CD4-positive, alpha-beta T cell (primary cell): ENCODE results near the gene PLXNB3. TPM values are rescaled to one million over a fixed set of nuclear protein-coding genes. Genes with fewer than 3 reads are reported as not detected.

Experiments used
- ATAC-seq: fragments of 200-7000 bp; cut with Tn5 transposase; one replicate; pipeline ENCODE4 v1.10.0; 2022; ENCODE audit warnings: mild to moderate bottlenecking; ENCODE audit not compliant: poor library complexity
- CTCF ChIA-PET: fragments of 350-600 bp; sonication (Branson Sonifier 250); formaldehyde crosslinking; loops from one replicate; lab custom pipeline; 2021; ENCODE audit warnings: antibody characterized with exemption, inconsistent platforms; lab: Charles Lee
- POLR2A ChIA-PET: fragments of 350-600 bp; sonication (Branson Sonifier 250); formaldehyde crosslinking; loops from one replicate; lab custom pipeline; 2021; ENCODE audit warnings: antibody characterized with exemption, inconsistent platforms; lab: Charles Lee
- DNase-seq, 14 experiments: peaks; one replicate each; pipeline ENCODE4 v3.0.0-alpha.2; 2013 to 2020; ENCODE audit warnings: mixed read lengths in 2 of 14
- H3K27ac ChIP-seq, 2 donors: one replicate each; pipeline versions ENCODE4 v1.5.1 to v1.7.0; 2013; ENCODE audit warnings: low read length in 2 of 2, low read depth in 1 of 2, mild to moderate bottlenecking in 1 of 2
- H3K27me3 ChIP-seq, 2 experiments: 1 replicate in 1 of 2; 2 replicates in 1 of 2; pipeline versions ENCODE4 v1.6.1 to v1.7.0; 2013; ENCODE audit warnings: low read length in 2 of 2, control low read depth in 1 of 2, mild to moderate bottlenecking in 1 of 2, moderate library complexity in 1 of 2; ENCODE audit not compliant: insufficient read depth in 2 of 2, control insufficient read depth in 1 of 2
- H3K36me3 ChIP-seq: one replicate; pipeline ENCODE4 v1.6.1; 2013; ENCODE audit warnings: low read length, control low read depth; ENCODE audit not compliant: insufficient read depth
- H3K4me1 ChIP-seq: one replicate; pipeline ENCODE4 v1.6.1; 2013; ENCODE audit warnings: low read length, control low read depth; ENCODE audit not compliant: insufficient read depth
- H3K4me3 ChIP-seq: one replicate; pipeline ENCODE4 v1.5.1; 2013; ENCODE audit warnings: mild to moderate bottlenecking, low read length, moderate library complexity
- H3K9me3 ChIP-seq, 2 experiments: 1 replicate in 1 of 2; 2 replicates in 1 of 2; pipeline versions ENCODE4 v1.6.1 to v1.7.0; 2013; ENCODE audit warnings: low read length in 2 of 2, mild to moderate bottlenecking in 2 of 2, control low read depth in 1 of 2, moderate library complexity in 1 of 2; ENCODE audit not compliant: control insufficient read depth in 1 of 2, insufficient read depth in 1 of 2
- H3K27ac Mint-ChIP-seq: one replicate; pipeline ENCODE4 v1.8.0; 2020; ENCODE audit warnings: mixed read lengths
- H3K27me3 Mint-ChIP-seq: one replicate; pipeline ENCODE4 v1.8.0; 2021; ENCODE audit warnings: mixed read lengths
- H3K36me3 Mint-ChIP-seq: one replicate; pipeline ENCODE4 v1.8.0; 2021; ENCODE audit warnings: low read depth, mixed read lengths
- H3K4me1 Mint-ChIP-seq: one replicate; pipeline ENCODE4 v1.8.0; 2021; ENCODE audit warnings: low read depth, mixed read lengths
- H3K4me3 Mint-ChIP-seq: one replicate; pipeline ENCODE4 v1.8.0; 2020; ENCODE audit warnings: mild to moderate bottlenecking, mixed read lengths
- H3K9me3 Mint-ChIP-seq: one replicate; pipeline ENCODE4 v1.8.0; 2020; ENCODE audit warnings: mixed read lengths
- CTCF ChIP-seq: fragments of 200-600 bp; IDR thresholded peaks from one replicate; pipeline ENCODE4 v1.8.0; 2022; ENCODE audit warnings: antibody characterized with exemption, mild to moderate bottlenecking
- intact Hi-C, 2 experiments: fragments of 100-400 bp; cut with DNase I in 1 of 2; cut with micrococcal nuclease in 1 of 2; formaldehyde crosslinking; loops; one replicate each; pipeline versions ENCODE4 v1.15.1 to v1.9.0; 2023 to 2025; cut with DNase I, micrococcal nuclease
- total RNA-seq, 174 experiments: library from RNA in 2 of 174; stranded (reverse) in 2 of 174; gene quantifications; one replicate each; pipeline ENCODE4 v1.2.3 and lab custom pipeline; 2021 to 2026

The PLXNB3 gene
- total RNA-seq, 2 experiments from 2014 or later = not detected

- TF ChIP-seq CTCF = no peak
- Mint-ChIP-seq H3K9me3 (no peaks in the 10 kb centered on the region), H3K36me3 (no peaks in the 10 kb centered on the region), H3K4me3 (no peak overlapping the region), H3K27me3 (no peaks in the 10 kb centered on the region), H3K4me1 (no peaks in the 10 kb centered on the region), H3K27ac (no peak overlapping the region)
- intact Hi-C loops = loop anchor here in 1 of 2 experiments (10.0 kb wide), 1 partner anchor 50 kb away; no protein-coding TSS in a partner anchor
- Histone ChIP-seq H3K27ac (no peak overlapping the region), H3K36me3 (no peaks in the 10 kb centered on the region), H3K4me3 (no peak overlapping the region), H3K4me1 (no peaks in the 10 kb centered on the region), H3K27me3 (no peaks in the 10 kb centered on the region), H3K9me3 (no peaks in the 10 kb centered on the region)
- DNase-seq (no peak), ATAC-seq (no peak)
- ChIA-PET POLR2A (no interaction called here), CTCF (no interaction called here)
Observed at GRCh38 chrX:153804621-153805020, 40.6 kb downstream of the PLXNB3 start.

GRCh38 chrX:153805436-153805835 lies 41.4 kb downstream of the PLXNB3 start:
- CTCF ChIA-PET = no interaction called here
- POLR2A ChIA-PET = no interaction called here
- Mint-ChIP-seq H3K36me3 (no peaks in the 10 kb centered on the region), H3K27me3 (no peaks in the 10 kb centered on the region), H3K4me3 (no peak overlapping the region), H3K9me3 (no peaks in the 10 kb centered on the region), H3K4me1 (no peaks in the 10 kb centered on the region), H3K27ac (no peak overlapping the region)
- intact Hi-C loops = loop anchor here in 1 of 2 experiments (10.0 kb wide), 1 partner anchor 49 kb away; no protein-coding TSS in a partner anchor
- DNase-seq = no peak
- H3K27me3 ChIP-seq = no peaks in the 10 kb centered on the region
- no peak overlapping the region for H3K27ac ChIP-seq
- no peak for ATAC-seq
- no peak overlapping the region for H3K4me3 ChIP-seq
- no peaks in the 10 kb centered on the region for H3K9me3 ChIP-seq
- no peaks in the 10 kb centered on the region for H3K4me1 ChIP-seq
- H3K36me3 ChIP-seq = no peaks in the 10 kb centered on the region
- TF ChIP-seq CTCF = no peak

- TF ChIP-seq CTCF = no peak
- no peaks in the 10 kb centered on the region for H3K36me3 ChIP-seq
- H3K27me3 Mint-ChIP-seq = no peaks in the 10 kb centered on the region
- ATAC-seq = no peak
- H3K4me3 Mint-ChIP-seq = no peak overlapping the region
- H3K27me3 ChIP-seq = no peaks in the 10 kb centered on the region
- no peaks in the 10 kb centered on the region for H3K36me3 Mint-ChIP-seq
- no peaks in the 10 kb centered on the region for H3K4me1 ChIP-seq
- POLR2A ChIA-PET = no interaction called here
- H3K27ac ChIP-seq = no peak overlapping the region
- DNase-seq = no peak
- no peaks in the 10 kb centered on the region for H3K4me1 Mint-ChIP-seq
- CTCF ChIA-PET = no interaction called here
- intact Hi-C loops = loop anchor here in 1 of 2 experiments (10.0 kb wide), 1 partner anchor 48 kb away; no protein-coding TSS in a partner anchor
- no peak overlapping the region for H3K27ac Mint-ChIP-seq
- H3K4me3 ChIP-seq = no peak overlapping the region
- H3K9me3 Mint-ChIP-seq = no peaks in the 10 kb centered on the region
- no peaks in the 10 kb centered on the region for H3K9me3 ChIP-seq
Observed at GRCh38 chrX:153806999-153807575, 43.0 kb downstream of the PLXNB3 start.
